Naive thymus-derived CD4-positive, alpha-beta T cell (primary cell): Measurements from ENCODE around the gene PDZD4. TPM values are rescaled to one million over a fixed set of nuclear protein-coding genes. Genes with fewer than 3 reads are reported as not detected.

ENCODE experiments used
- ATAC-seq: fragments of 150-1000 bp; cut with Tn5 transposase; 2 replicates; pipeline ENCODE4 v1.10.0; 2021; ENCODE audit warnings: mild to moderate bottlenecking, moderate library complexity
- CTCF ChIA-PET: fragments of 350-600 bp; sonication (Branson Sonifier 250); formaldehyde crosslinking; loops from one replicate; lab custom pipeline; 2021; ENCODE audit warnings: antibody characterized with exemption; lab: Charles Lee
- POLR2A ChIA-PET: fragments of 350-600 bp; sonication (Branson Sonifier 250); formaldehyde crosslinking; loops from one replicate; lab custom pipeline; 2021; ENCODE audit warnings: antibody characterized with exemption, inconsistent platforms; lab: Charles Lee
- DNase-seq, 9 donors: peaks; one replicate each; pipeline versions ENCODE4 v3.0.0 to v3.0.0-alpha.2; 2020 to 2022; ENCODE audit warnings: mixed read lengths in 1 of 9
- H3K27ac ChIP-seq: one replicate; pipeline ENCODE4 v1.7.0; 2013; ENCODE audit warnings: mild to moderate bottlenecking, low read depth, low read length, moderate library complexity
- H3K27me3 ChIP-seq, 2 donors: one replicate each; pipeline ENCODE4 v1.7.0; 2013; ENCODE audit warnings: low read length in 2 of 2, mild to moderate bottlenecking in 2 of 2, moderate library complexity in 2 of 2; ENCODE audit not compliant: control insufficient read depth in 2 of 2, insufficient read depth in 2 of 2
- H3K36me3 ChIP-seq, 3 experiments: 1 replicate in 2 of 3; 2 replicates in 1 of 3; pipeline ENCODE4 v1.7.0; 2013; ENCODE audit warnings: low read length in 3 of 3, mild to moderate bottlenecking in 3 of 3, moderate library complexity in 1 of 3; ENCODE audit not compliant: insufficient read depth in 3 of 3, control insufficient read depth in 2 of 3
- H3K4me1 ChIP-seq, 2 donors: one replicate each; pipeline ENCODE4 v1.7.0; 2013; ENCODE audit warnings: low read length in 2 of 2, mild to moderate bottlenecking in 2 of 2, moderate library complexity in 1 of 2; ENCODE audit not compliant: control insufficient read depth in 2 of 2, insufficient read depth in 2 of 2
- H3K4me3 ChIP-seq: 2 replicates; pipeline ENCODE4 v1.7.0; 2013; ENCODE audit warnings: mild to moderate bottlenecking, low read length
- H3K9me3 ChIP-seq, 3 experiments: 1 replicate in 2 of 3; 2 replicates in 1 of 3; pipeline ENCODE4 v1.7.0; 2013; ENCODE audit warnings: low read length in 3 of 3; ENCODE audit not compliant: control insufficient read depth in 2 of 3
- H3K27ac Mint-ChIP-seq, 9 donors: one replicate each; pipeline ENCODE4 v1.8.0; 2020 to 2022; ENCODE audit warnings: mixed read lengths in 9 of 9, mild to moderate bottlenecking in 8 of 9, moderate library complexity in 5 of 9, inconsistent platforms in 2 of 9
- H3K27me3 Mint-ChIP-seq, 5 donors: one replicate each; pipeline ENCODE4 v1.8.0; 2021 to 2022; ENCODE audit warnings: mixed read lengths in 5 of 5, mild to moderate bottlenecking in 1 of 5
- H3K36me3 Mint-ChIP-seq, 5 donors: one replicate each; pipeline ENCODE4 v1.8.0; 2020 to 2022; ENCODE audit warnings: mixed read lengths in 5 of 5, mild to moderate bottlenecking in 3 of 5, inconsistent platforms in 1 of 5
- H3K4me1 Mint-ChIP-seq, 7 donors: one replicate each; pipeline ENCODE4 v1.8.0; 2020 to 2022; ENCODE audit warnings: mixed read lengths in 7 of 7, mild to moderate bottlenecking in 3 of 7, inconsistent platforms in 1 of 7
- H3K4me3 Mint-ChIP-seq, 10 donors: one replicate each; pipeline ENCODE4 v1.8.0; 2020 to 2022; ENCODE audit warnings: mild to moderate bottlenecking in 10 of 10, mixed read lengths in 10 of 10, moderate library complexity in 6 of 10, inconsistent platforms in 2 of 10
- H3K9me3 Mint-ChIP-seq, 11 donors: one replicate each; pipeline ENCODE4 v1.8.0; 2020 to 2022; ENCODE audit warnings: mixed read lengths in 11 of 11, mild to moderate bottlenecking in 4 of 11, inconsistent platforms in 1 of 11, moderate library complexity in 1 of 11
- intact Hi-C, 2 donors: fragments of 100-400 bp; cut with micrococcal nuclease; formaldehyde crosslinking; loops; one replicate each; pipeline ENCODE4 v1.15.1; 2023
- polyA plus RNA-seq, 2 donors: library from polyadenylated mRNA; unstranded; fragments of 300-500 nt; fragmentation: Illumina TruSeq; gene quantifications; one replicate each; pipeline ENCODE4 v1.2.3, GENCODE V29; 2021
- total RNA-seq, 6 experiments: library from RNA in 5 of 6; stranded (reverse) in 5 of 6; gene quantifications; 1 replicate in 5 of 6; 2 replicates in 1 of 6; pipeline ENCODE4 v1.2.3 and lab custom pipeline; 2021 to 2026

The PDZD4 gene
- total and polyA plus RNA-seq, 7 experiments from 2014 or later, result 0.07 to 29.0 (median 0.51) TPM

GRCh38 chrX:153763989-153764755 lies 66.2 kb downstream of the PDZD4 start, which contains the start of gene PLXNB3:
Gene PLXNB3 (plus strand): TSS chrX:153764249. CDS start chrX:153765536, 1,287 bp downstream.
- H3K36me3 Mint-ChIP-seq, result no peaks in the 10 kb centered on the region
- ATAC-seq (peak; percentile 92), DNase-seq (peak; percentile 48 to 84 (median 68))
- Histone ChIP-seq H3K4me1 (no peaks in the 10 kb centered on the region), H3K9me3 (no peaks in the 10 kb centered on the region), H3K27ac (no peak within 1 kb of the TSS), H3K27me3 (no peaks in the 10 kb centered on the region), H3K36me3 (no peaks in the 10 kb centered on the region), H3K4me3 (no peak within 1 kb of the TSS)
- no peak within 1 kb of the TSS for H3K4me3 Mint-ChIP-seq
- ChIA-PET POLR2A (interaction anchor here (0.6 to 1.0 kb wide), 5 partner anchors 73 to 245 kb away, joined by 3 to 5 read pairs (median 3); no protein-coding TSS in a partner anchor), CTCF (interaction anchor here (0.6 to 2.3 kb wide), 10 partner anchors 10 to 946 kb away, joined by 3 to 8 read pairs (median 4); no protein-coding TSS in a partner anchor)
- no peaks in the 10 kb centered on the region for H3K9me3 Mint-ChIP-seq
- intact Hi-C loops, result loop anchor here (1.0 to 10.0 kb wide), 4 partner anchors 138 to 291 kb away; partner anchors contain the start of gene AVPR2 (in 1 of the 2)
- peaks cover 0 to 2% (median 0%) of the 10 kb centered on the region in 5 donors for H3K27me3 Mint-ChIP-seq
- H3K27ac Mint-ChIP-seq, result peak within 1 kb of the TSS in 1 of 9 donors; percentile 70
- peaks cover 0 to 10% (median 5%) of the 10 kb centered on the region in 7 donors for H3K4me1 Mint-ChIP-seq

- H3K4me1 Mint-ChIP-seq, result peaks cover 0 to 10% (median 5%) of the 10 kb centered on the region in 7 donors
- ATAC-seq (no peak), DNase-seq (peak in 1 of 9 donors; percentile 8)
- intact Hi-C loops, result loop anchor here (5.0 to 10.0 kb wide), 2 partner anchors 139 to 291 kb away; partner anchors contain the start of gene AVPR2 (in 1 of the 2)
- H3K4me3 ChIP-seq, result no peak overlapping the region
- no peak overlapping the region for H3K27ac ChIP-seq
- H3K4me1 ChIP-seq, result no peaks in the 10 kb centered on the region
- H3K36me3 Mint-ChIP-seq, result no peaks in the 10 kb centered on the region
- peaks cover 0 to 2% (median 0%) of the 10 kb centered on the region in 5 donors for H3K27me3 Mint-ChIP-seq
- POLR2A ChIA-PET, result interaction anchor here (0.6 to 1.0 kb wide), 5 partner anchors 160 to 244 kb away, joined by 3 to 5 read pairs (median 3); no protein-coding TSS in a partner anchor
- no peaks in the 10 kb centered on the region for H3K9me3 Mint-ChIP-seq
- CTCF ChIA-PET, result interaction anchor here (0.6 to 2.3 kb wide), 10 partner anchors 9 to 945 kb away, joined by 3 to 8 read pairs (median 4); no protein-coding TSS in a partner anchor
- H3K9me3 ChIP-seq, result no peaks in the 10 kb centered on the region
- H3K36me3 ChIP-seq, result no peaks in the 10 kb centered on the region
- no peak overlapping the region for H3K4me3 Mint-ChIP-seq
- H3K27me3 ChIP-seq, result no peaks in the 10 kb centered on the region
- H3K27ac Mint-ChIP-seq, result no peak overlapping the region
Observed at GRCh38 chrX:153763298-153763932, 66.9 kb downstream of the PDZD4 start.

- no peaks in the 10 kb centered on the region for H3K36me3 ChIP-seq
- no peak overlapping the region for H3K27ac Mint-ChIP-seq
- ATAC-seq (no peak), DNase-seq (no peak)
- no peaks in the 10 kb centered on the region for H3K36me3 Mint-ChIP-seq
- H3K4me1 ChIP-seq, result no peaks in the 10 kb centered on the region
- H3K27me3 Mint-ChIP-seq, result peaks cover 0 to 5% (median 0%) of the 10 kb centered on the region in 5 donors
- H3K27ac ChIP-seq, result no peak overlapping the region
- CTCF ChIA-PET, result interaction anchor here (0.6 to 2.3 kb wide), 6 partner anchors 9 to 258 kb away, joined by 3 to 8 read pairs (median 6); no protein-coding TSS in a partner anchor
- no peak overlapping the region for H3K4me3 ChIP-seq
- no peak overlapping the region for H3K4me3 Mint-ChIP-seq
- intact Hi-C loops, result loop anchor here (5.0 to 10.0 kb wide), 2 partner anchors 140 to 292 kb away; partner anchors contain the start of gene AVPR2 (in 1 of the 2)
- H3K4me1 Mint-ChIP-seq, result peaks cover 0 to 7% (median 5%) of the 10 kb centered on the region in 7 donors
- no peaks in the 10 kb centered on the region for H3K9me3 Mint-ChIP-seq
- no peaks in the 10 kb centered on the region for H3K9me3 ChIP-seq
- no peaks in the 10 kb centered on the region for H3K27me3 ChIP-seq
- POLR2A ChIA-PET, result interaction anchor here (0.7 kb wide), 1 partner anchor 190 kb away, joined by 3 read pairs; no protein-coding TSS in a partner anchor
Observed at GRCh38 chrX:153762626-153763173, 67.6 kb downstream of the PDZD4 start.

GRCh38 chrX:153761863-153762262 lies 68.5 kb downstream of the PDZD4 start:
- intact Hi-C loops, result loop anchor here (5.0 to 10.0 kb wide), 2 partner anchors 140 to 293 kb away; partner anchors contain the start of gene AVPR2 (in 1 of the 2)
- Histone ChIP-seq H3K36me3 (no peaks in the 10 kb centered on the region), H3K4me1 (no peaks in the 10 kb centered on the region), H3K27ac (no peak overlapping the region), H3K27me3 (no peaks in the 10 kb centered on the region), H3K4me3 (no peak overlapping the region), H3K9me3 (no peaks in the 10 kb centered on the region)
- H3K9me3 Mint-ChIP-seq, result no peaks in the 10 kb centered on the region
- no peak overlapping the region for H3K27ac Mint-ChIP-seq
- no peak for ATAC-seq
- no peak for DNase-seq
- no peaks in the 10 kb centered on the region for H3K36me3 Mint-ChIP-seq
- CTCF ChIA-PET, result interaction anchor here (0.6 kb wide), 1 partner anchor 259 kb away, joined by 4 read pairs; no protein-coding TSS in a partner anchor
- H3K4me1 Mint-ChIP-seq, result peaks cover 0 to 7% (median 5%) of the 10 kb centered on the region in 7 donors
- POLR2A ChIA-PET, result interaction anchor here (0.7 kb wide), 1 partner anchor 47 kb away, joined by 3 read pairs; no protein-coding TSS in a partner anchor
- peaks cover 0 to 11% (median 0%) of the 10 kb centered on the region in 5 donors for H3K27me3 Mint-ChIP-seq
- H3K4me3 Mint-ChIP-seq, result no peak overlapping the region

DNA sequence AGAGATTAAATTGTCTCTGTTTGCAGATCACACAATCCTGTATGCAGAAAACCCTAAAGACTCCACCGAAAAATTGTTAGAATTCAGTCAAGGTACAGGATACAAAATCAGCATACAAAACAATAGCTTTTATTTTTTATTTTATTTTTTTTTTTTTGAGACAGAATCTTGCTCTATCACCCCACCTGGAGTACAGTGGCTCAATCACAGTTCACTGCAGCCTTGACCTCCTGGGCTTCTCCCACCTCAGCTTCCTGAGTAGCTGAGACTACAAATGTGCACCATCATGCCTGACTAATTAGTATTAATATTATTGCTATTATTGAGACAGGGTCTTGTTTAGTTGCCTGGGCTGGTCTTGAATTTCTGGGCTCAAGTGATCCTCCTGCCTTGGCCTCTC lies 75.2 kb downstream of the PDZD4 start:
- Mint-ChIP-seq H3K36me3 (no peaks in the 10 kb centered on the region), H3K27me3 (peaks cover 0 to 13% (median 0%) of the 10 kb centered on the region in 5 donors), H3K27ac (no peak overlapping the region), H3K4me3 (no peak overlapping the region), H3K9me3 (peaks cover 0 to 4% (median 0%) of the 10 kb centered on the region in 11 donors), H3K4me1 (no peaks in the 10 kb centered on the region)
- no peaks in the 10 kb centered on the region for H3K27me3 ChIP-seq
- ATAC-seq, result no peak
- no peaks in the 10 kb centered on the region for H3K36me3 ChIP-seq
- no peaks in the 10 kb centered on the region for H3K9me3 ChIP-seq
- intact Hi-C loops, result no loop called here
- ChIA-PET POLR2A (no interaction called here), CTCF (interaction anchor here (1.1 kb wide), 1 partner anchor 193 kb away, joined by 4 read pairs; no protein-coding TSS in a partner anchor)
- no peak overlapping the region for H3K27ac ChIP-seq
- DNase-seq, result no peak
- H3K4me1 ChIP-seq, result no peaks in the 10 kb centered on the region
- H3K4me3 ChIP-seq, result no peak overlapping the region
